Activated T-helper 2 cell treated with anti-CD3 and anti-CD28 coated beads, Interferon-gamma antibody, Interleukin-2, Interleukin-4, amounts not matched to agents 10 μg/mL and 5 μg/mL and 100 μg/mL, durations not matched to agents 14 hours and 24 hours and 36 hours (primary cell): Measurements from ENCODE around the gene PLPP4. TPM values are rescaled to one million over a fixed set of nuclear protein-coding genes. Genes with fewer than 3 reads are reported as not detected.

Experiments
- DNase-seq: peaks from one replicate; pipeline ENCODE4 v3.0.0; 2021; ENCODE audit warnings: low spot score
- H3K27ac Mint-ChIP-seq: one replicate; pipeline ENCODE4 v1.8.0; 2021; ENCODE audit warnings: mixed read lengths
- H3K27me3 Mint-ChIP-seq: one replicate; pipeline ENCODE4 v1.8.0; 2021; ENCODE audit warnings: low read depth, mixed read lengths
- H3K36me3 Mint-ChIP-seq: one replicate; pipeline ENCODE4 v1.8.0; 2021; ENCODE audit warnings: low read depth, mixed read lengths
- H3K4me1 Mint-ChIP-seq: one replicate; pipeline ENCODE4 v1.8.0; 2021; ENCODE audit warnings: low read depth, mixed read lengths
- H3K4me3 Mint-ChIP-seq: one replicate; pipeline ENCODE4 v1.8.0; 2021; ENCODE audit warnings: low read depth, mild to moderate bottlenecking, moderate library complexity, mixed read lengths
- H3K9me3 Mint-ChIP-seq: one replicate; pipeline ENCODE4 v1.8.0; 2021; ENCODE audit warnings: mixed read lengths
- intact Hi-C: fragments of 100-400 bp; cut with micrococcal nuclease; formaldehyde crosslinking; loops from one replicate; pipeline ENCODE4 v1.15.1; 2023
- total RNA-seq: library from RNA; stranded (reverse); gene quantifications from 2 replicates; pipeline ENCODE4 v1.2.3, GENCODE V29; 2022

PLPP4 gene
- total RNA-seq, 1 donor from 2014 or later, result not detected

DNA sequence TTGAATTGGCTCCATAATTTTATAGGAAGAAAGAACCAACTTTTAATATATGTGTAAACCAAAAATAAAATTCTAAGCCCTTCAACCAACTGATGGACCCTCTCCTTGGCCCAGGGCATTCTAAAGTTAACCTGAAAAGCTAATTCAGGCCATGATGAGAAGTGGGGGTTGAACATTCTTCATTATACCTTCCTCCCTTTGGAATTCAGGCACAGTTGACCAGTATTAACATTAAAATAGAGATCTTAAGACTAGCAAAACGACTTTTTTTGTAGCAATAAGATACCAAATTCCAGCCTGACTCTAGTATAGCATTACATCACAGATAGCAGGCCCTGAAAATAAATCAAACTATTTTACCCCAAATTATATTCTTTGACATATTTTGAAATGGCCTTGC is 173.2 kb downstream of the PLPP4 start:
- H3K4me1 Mint-ChIP-seq, result no peaks in the 10 kb centered on the region
- no peaks in the 10 kb centered on the region for H3K9me3 Mint-ChIP-seq
- H3K36me3 Mint-ChIP-seq, result no peaks in the 10 kb centered on the region
- DNase-seq, result no peak
- H3K4me3 Mint-ChIP-seq, result no peak overlapping the region
- intact Hi-C loops, result no loop called here
- H3K27me3 Mint-ChIP-seq, result no peaks in the 10 kb centered on the region
- H3K27ac Mint-ChIP-seq, result no peak overlapping the region

DNA sequence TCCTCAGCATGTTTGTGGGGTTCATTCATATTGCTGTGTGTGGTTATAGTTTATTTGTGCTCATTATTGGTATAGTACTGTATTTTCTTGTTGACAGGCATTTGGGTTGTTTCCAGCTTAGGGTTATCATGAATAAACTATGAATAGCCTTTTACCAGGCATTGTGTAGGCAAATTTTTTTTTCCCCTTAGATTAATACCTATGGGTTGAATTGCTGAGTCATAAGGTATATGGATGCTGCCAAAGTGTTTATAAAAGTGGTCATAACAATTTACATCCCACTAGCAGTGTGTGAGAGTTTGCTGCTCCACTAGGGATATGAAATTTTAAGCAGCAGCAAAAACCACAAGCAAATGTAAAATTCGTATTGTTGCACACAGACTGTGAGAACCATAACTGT is 175.0 kb downstream of the PLPP4 start:
- H3K27me3 Mint-ChIP-seq, result no peaks in the 10 kb centered on the region
- H3K36me3 Mint-ChIP-seq, result no peaks in the 10 kb centered on the region
- H3K4me1 Mint-ChIP-seq, result no peaks in the 10 kb centered on the region

DNA sequence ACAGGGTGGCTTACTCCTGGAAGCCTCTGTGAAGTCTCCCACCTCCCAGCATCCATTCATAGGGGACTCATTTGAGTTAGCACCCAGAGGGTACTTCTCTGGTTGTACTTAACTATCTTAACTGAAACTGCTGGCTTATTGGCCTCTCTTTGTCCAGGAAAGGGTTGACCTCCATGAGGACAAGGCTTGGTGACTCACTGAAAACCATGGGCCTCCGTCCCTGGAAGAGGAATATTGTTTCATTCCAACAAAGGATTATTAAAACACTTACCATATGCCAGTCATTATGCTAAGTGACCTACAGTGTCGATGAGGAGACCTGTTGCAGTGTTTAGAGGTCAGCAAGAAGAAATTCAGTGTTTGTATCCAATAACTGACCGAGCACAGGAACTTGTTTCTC is 175.9 kb downstream of the PLPP4 start:
- Mint-ChIP-seq H3K36me3 (no peaks in the 10 kb centered on the region), H3K9me3 (no peaks in the 10 kb centered on the region), H3K27ac (no peak overlapping the region), H3K4me3 (no peak overlapping the region), H3K4me1 (no peaks in the 10 kb centered on the region), H3K27me3 (no peaks in the 10 kb centered on the region)
- DNase-seq, result no peak
- intact Hi-C loops, result no loop called here

More for the DNA sequence above, 175.0 kb downstream of the PLPP4 start:
- no peaks in the 10 kb centered on the region for H3K9me3 Mint-ChIP-seq
- H3K27ac Mint-ChIP-seq, result no peak overlapping the region
- intact Hi-C loops, result no loop called here
- no peak for DNase-seq
- no peak overlapping the region for H3K4me3 Mint-ChIP-seq

DNA sequence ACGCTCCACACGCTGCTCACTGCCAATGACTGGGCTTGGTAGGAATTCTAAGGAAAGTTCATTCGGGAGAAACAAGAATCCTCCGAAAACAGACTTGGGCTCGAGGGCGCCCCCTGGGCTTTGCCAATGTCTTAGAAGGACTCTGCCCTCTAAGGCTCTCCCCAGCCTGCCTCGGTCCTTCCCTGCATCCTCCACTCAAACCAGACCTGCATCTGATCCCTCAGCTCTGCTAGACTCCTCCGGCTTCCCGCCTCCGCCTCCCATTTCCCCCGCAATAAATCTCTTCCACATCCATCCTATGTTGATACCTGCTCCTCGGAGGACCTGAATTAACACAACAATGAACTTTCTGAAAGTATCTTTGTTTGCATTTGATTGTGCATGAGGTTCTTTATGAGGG is 177.6 kb downstream of the PLPP4 start:
- no peak for DNase-seq
- no peaks in the 10 kb centered on the region for H3K4me1 Mint-ChIP-seq
- H3K27me3 Mint-ChIP-seq, result no peaks in the 10 kb centered on the region
- no peaks in the 10 kb centered on the region for H3K36me3 Mint-ChIP-seq
- no peak overlapping the region for H3K27ac Mint-ChIP-seq
- H3K9me3 Mint-ChIP-seq, result no peaks in the 10 kb centered on the region
- intact Hi-C loops, result no loop called here
- no peak overlapping the region for H3K4me3 Mint-ChIP-seq
